Endodermal cell (in vitro differentiated cells): ENCODE data around the gene HOXD8. TPM values are rescaled to one million over a fixed set of nuclear protein-coding genes. Genes with fewer than 3 reads are reported as not detected.

Source experiments
- DNase-seq: peaks from one replicate; pipeline ENCODE4 v3.0.0-alpha.2; 2017
- H3K27ac ChIP-seq: 2 replicates; pipeline ENCODE4 v1.5.1; 2013; ENCODE audit warnings: mild to moderate bottlenecking, low read depth, low read length, moderate library complexity
- H3K27me3 ChIP-seq: 2 replicates; pipeline ENCODE4 v1.6.1; 2013; ENCODE audit warnings: mild to moderate bottlenecking, low read length, moderate library complexity; ENCODE audit not compliant: insufficient read depth, control insufficient read depth, poor library complexity, severe bottlenecking
- H3K36me3 ChIP-seq: 2 replicates; pipeline ENCODE4 v1.7.0; 2013; ENCODE audit warnings: mild to moderate bottlenecking, low read length, moderate library complexity; ENCODE audit not compliant: control insufficient read depth, insufficient read depth
- H3K4me1 ChIP-seq: one replicate; pipeline ENCODE4 v1.7.0; 2013; ENCODE audit warnings: low read length; ENCODE audit not compliant: control insufficient read depth, insufficient read depth
- H3K4me3 ChIP-seq: 2 replicates; pipeline ENCODE4 v1.5.1; 2013; ENCODE audit warnings: mild to moderate bottlenecking, low read length, moderate library complexity
- H3K9ac ChIP-seq: 2 replicates; pipeline ENCODE4 v1.6.1; 2013; ENCODE audit warnings: mild to moderate bottlenecking, low read length, moderate library complexity; ENCODE audit not compliant: poor library complexity, severe bottlenecking; ENCODE audit errors: extremely low read depth
- H3K9me3 ChIP-seq: 2 replicates; pipeline ENCODE4 v1.6.1; 2013; ENCODE audit warnings: mild to moderate bottlenecking, low read length, moderate library complexity; ENCODE audit not compliant: control insufficient read depth
- H3K27ac Mint-ChIP-seq: 2 replicates; pipeline ENCODE4 v1.8.0; 2020; ENCODE audit warnings: mixed read lengths
- H3K27me3 Mint-ChIP-seq: 2 replicates; pipeline ENCODE4 v1.8.0; 2021; ENCODE audit warnings: mild to moderate bottlenecking, mixed read lengths; ENCODE audit not compliant: insufficient read depth
- H3K36me3 Mint-ChIP-seq: 2 replicates; pipeline ENCODE4 v1.8.0; 2020; ENCODE audit warnings: low read depth, mixed read lengths
- H3K4me1 Mint-ChIP-seq: 2 replicates; pipeline ENCODE4 v1.8.0; 2020; ENCODE audit warnings: mixed read lengths
- H3K4me3 Mint-ChIP-seq: 2 replicates; pipeline ENCODE4 v1.8.0; 2020; ENCODE audit warnings: mild to moderate bottlenecking, moderate library complexity, mixed read lengths
- H3K9me3 Mint-ChIP-seq: 2 replicates; pipeline ENCODE4 v1.8.0; 2020; ENCODE audit warnings: mild to moderate bottlenecking, mixed read lengths
- WGBS, 2 experiments: methylation state at CpG; one replicate each; pipeline versions ENCODE4 v1.1.5 to v1.1.7; 2013; ENCODE audit warnings: missing lambda C conversion rate in 2 of 2, mixed read lengths in 1 of 2; ENCODE audit not compliant: insufficient coverage in 1 of 2, insufficient read length in 1 of 2; 5-methylcytosine and 5-hydroxymethylcytosine counted together
- total RNA-seq, 2 donors: library from RNA; stranded (reverse); fragmentation: NEBNext Ultra II Directional in 1 of 2; extraction: Animal tissue kit (Norgen Biotek cat#: 25700) in 1 of 2; gene quantifications; 2 replicates in 1 of 2; 3 replicates in 1 of 2; pipeline ENCODE4 v1.2.1, GENCODE V29; 2021
- TF ChIP-seq, protein P1 (sequence below): fragments of 200-600 bp; sonication (generic); conservative IDR thresholded peaks from 2 replicates; pipeline ENCODE4 v1.5.0; 2021; ENCODE audit warnings: antibody characterized with exemption, mild to moderate bottlenecking

The HOXD8 gene
- total RNA-seq, 2 donors from 2014 or later, result not detected

DNA sequence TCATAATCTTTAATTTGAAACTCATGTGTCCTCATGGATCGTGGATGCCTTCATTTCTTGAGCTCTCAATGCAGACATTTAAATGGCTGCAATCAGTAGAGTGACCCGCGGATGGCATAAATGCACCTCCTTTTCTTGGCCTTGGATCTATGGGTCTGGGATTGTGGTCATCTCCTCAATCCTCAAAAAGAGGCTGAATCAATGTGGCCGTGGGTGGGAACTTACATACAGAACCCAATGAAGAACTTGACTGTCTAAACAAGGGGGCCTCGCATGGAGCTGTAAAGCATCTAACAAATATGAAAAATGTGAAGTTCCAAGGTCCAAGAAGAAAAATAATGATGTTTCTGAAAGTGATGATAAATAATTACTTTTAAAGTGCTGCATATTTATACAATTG, 34.1 kb upstream of the HOXD8 start:
- Mint-ChIP-seq H3K4me3 (no peak overlapping the region), H3K9me3 (no peaks in the 10 kb centered on the region), H3K27me3 (peaks cover 96% of the 10 kb centered on the region), H3K36me3 (no peaks in the 10 kb centered on the region), H3K27ac (no peak overlapping the region), H3K4me1 (peaks cover 36% of the 10 kb centered on the region)
- Histone ChIP-seq H3K9ac (no peak overlapping the region), H3K4me1 (no peaks in the 10 kb centered on the region), H3K36me3 (no peaks in the 10 kb centered on the region), H3K27ac (no peak overlapping the region), H3K27me3 (peaks cover 99% of the 10 kb centered on the region), H3K4me3 (no peak overlapping the region), H3K9me3 (peaks cover 5% of the 10 kb centered on the region)
- DNase-seq, result peak; percentile 31
- TF ChIP-seq, protein P1, sequence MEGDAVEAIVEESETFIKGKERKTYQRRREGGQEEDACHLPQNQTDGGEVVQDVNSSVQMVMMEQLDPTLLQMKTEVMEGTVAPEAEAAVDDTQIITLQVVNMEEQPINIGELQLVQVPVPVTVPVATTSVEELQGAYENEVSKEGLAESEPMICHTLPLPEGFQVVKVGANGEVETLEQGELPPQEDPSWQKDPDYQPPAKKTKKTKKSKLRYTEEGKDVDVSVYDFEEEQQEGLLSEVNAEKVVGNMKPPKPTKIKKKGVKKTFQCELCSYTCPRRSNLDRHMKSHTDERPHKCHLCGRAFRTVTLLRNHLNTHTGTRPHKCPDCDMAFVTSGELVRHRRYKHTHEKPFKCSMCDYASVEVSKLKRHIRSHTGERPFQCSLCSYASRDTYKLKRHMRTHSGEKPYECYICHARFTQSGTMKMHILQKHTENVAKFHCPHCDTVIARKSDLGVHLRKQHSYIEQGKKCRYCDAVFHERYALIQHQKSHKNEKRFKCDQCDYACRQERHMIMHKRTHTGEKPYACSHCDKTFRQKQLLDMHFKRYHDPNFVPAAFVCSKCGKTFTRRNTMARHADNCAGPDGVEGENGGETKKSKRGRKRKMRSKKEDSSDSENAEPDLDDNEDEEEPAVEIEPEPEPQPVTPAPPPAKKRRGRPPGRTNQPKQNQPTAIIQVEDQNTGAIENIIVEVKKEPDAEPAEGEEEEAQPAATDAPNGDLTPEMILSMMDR, result no peak
- WGBS, 2 experiments, result 24 to 26% methylated on average over 3 to 5 of the region's 5 CpGs

DNA sequence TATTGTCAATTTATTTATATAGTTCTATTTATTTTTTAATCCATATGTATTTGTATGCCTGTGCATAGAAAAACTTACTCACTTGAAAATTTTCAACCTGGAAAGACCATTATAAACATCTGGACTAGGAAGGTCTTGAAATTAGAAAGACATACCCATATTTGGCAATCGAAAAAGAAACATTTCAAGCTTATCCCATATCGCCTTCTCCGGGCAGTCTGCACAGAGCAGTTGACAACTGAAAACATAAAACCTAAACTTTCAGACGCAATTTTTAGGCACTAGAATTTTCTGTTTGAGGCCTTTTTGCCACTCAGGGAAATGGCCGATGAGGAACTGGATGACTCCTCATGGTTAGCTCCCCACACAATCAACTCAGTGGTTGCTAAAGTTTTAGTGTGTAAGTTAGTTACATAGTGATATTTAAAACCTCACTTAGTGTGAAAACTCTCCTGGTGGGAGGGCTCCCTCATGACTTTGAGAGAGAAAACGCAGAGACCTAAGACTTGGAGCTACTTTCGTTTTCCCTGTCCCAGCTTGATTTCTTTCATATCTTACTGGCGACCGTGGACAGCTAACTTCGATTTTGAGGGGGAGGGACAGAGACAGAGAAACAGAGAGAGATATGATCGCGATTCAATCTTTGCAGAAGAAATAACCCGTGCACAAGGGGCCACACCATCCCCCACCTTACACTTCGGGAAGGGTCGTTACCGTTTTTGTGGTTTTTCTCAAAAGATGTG, 33.1 kb upstream of the HOXD8 start:
- H3K4me3 ChIP-seq, result peak overlapping the region; percentile 68
- TF ChIP-seq, protein P1, result no peak
- H3K9me3 ChIP-seq, result no peaks in the 10 kb centered on the region
- H3K27me3 Mint-ChIP-seq, result peaks cover 96% of the 10 kb centered on the region
- H3K4me1 ChIP-seq, result no peaks in the 10 kb centered on the region
- no peaks in the 10 kb centered on the region for H3K9me3 Mint-ChIP-seq
- peaks cover 99% of the 10 kb centered on the region for H3K27me3 ChIP-seq
- DNase-seq, result no peak
- peaks cover 36% of the 10 kb centered on the region for H3K4me1 Mint-ChIP-seq
- no peak overlapping the region for H3K27ac ChIP-seq
- H3K9ac ChIP-seq, result no peak overlapping the region
- H3K36me3 ChIP-seq, result no peaks in the 10 kb centered on the region
- H3K4me3 Mint-ChIP-seq, result peak overlapping the region; percentile 43
- no peaks in the 10 kb centered on the region for H3K36me3 Mint-ChIP-seq
- no peak overlapping the region for H3K27ac Mint-ChIP-seq
- WGBS, 2 experiments, result 6 to 8% methylated on average over 10 to 16 of the region's 16 CpGs

DNA sequence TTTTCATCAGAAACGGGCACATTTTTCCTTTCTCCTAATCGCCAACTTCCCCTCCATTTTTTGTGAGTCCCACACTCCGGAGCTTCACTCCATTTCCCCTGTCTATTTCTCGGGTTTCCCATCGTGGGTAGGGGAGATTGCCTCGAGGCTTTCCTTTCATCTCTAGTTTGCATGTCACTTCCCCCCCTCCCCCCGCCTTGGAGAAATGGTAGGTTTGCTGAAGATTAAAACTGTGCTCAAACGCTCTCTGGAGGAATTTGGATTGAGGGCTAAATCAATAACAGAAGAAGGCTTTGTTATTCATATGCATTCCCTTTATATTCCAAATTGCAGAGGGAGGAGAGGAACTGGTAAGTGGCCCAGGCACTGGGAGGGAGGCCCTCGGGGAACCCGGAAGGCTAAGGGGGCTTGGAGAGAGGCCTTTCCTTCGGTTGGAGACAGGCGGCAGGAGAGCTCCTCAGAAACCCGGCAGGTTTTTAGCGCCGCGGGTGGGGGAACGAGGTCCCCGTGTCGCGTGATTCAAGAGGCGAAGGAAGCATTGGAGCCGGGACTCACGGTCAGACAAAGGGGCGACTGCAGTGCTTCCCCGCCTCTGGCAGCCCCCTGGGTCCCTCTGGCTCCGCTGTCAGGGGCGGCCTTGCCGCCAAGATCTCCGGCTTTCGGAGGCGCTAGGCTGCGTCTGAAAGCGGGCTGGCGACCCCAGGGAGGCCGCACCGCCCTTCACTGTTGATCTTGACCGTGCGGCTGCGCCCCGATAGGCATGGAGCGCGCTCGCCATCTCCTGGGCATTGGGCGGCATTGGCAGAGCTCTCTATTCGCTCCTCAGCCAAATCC, 32.3 kb upstream of the HOXD8 start:
- H3K36me3 Mint-ChIP-seq, result no peaks in the 10 kb centered on the region
- peak; percentile 96 for DNase-seq
- H3K9me3 Mint-ChIP-seq, result no peaks in the 10 kb centered on the region
- no peak overlapping the region for H3K27ac Mint-ChIP-seq
- Histone ChIP-seq H3K27ac (no peak overlapping the region), H3K9ac (no peak overlapping the region), H3K9me3 (no peaks in the 10 kb centered on the region), H3K4me1 (no peaks in the 10 kb centered on the region), H3K27me3 (peaks cover 99% of the 10 kb centered on the region), H3K36me3 (no peaks in the 10 kb centered on the region), H3K4me3 (peak overlapping the region; percentile 68)
- peaks cover 96% of the 10 kb centered on the region for H3K27me3 Mint-ChIP-seq
- H3K4me1 Mint-ChIP-seq, result peaks cover 28% of the 10 kb centered on the region
- TF ChIP-seq, protein P1, result peak; percentile 96
- 0 to 1% methylated on average over 21 to 44 of the region's 45 CpGs for WGBS, 2 experiments
- peak overlapping the region; percentile 43 for H3K4me3 Mint-ChIP-seq
